ENCODE data around the gene ITGA2.

ITGA2 gene

GRCh38 chr5:53022930-53023511 lies 33.9 kb downstream of the ITGA2 start:
- no peak for DNase-seq

- no peak for DNase-seq
Measured at GRCh38 chr5:53023969-53024368, 34.8 kb downstream of the ITGA2 start.

- DNase-seq, result no peak
Measured at GRCh38 chr5:53024535-53024934, 35.4 kb downstream of the ITGA2 start.

GRCh38 chr5:53025487-53025886 lies 36.3 kb downstream of the ITGA2 start:
- no peak for DNase-seq

GRCh38 chr5:53027913-53028312 lies 38.8 kb downstream of the ITGA2 start:
- no peak for DNase-seq

- DNase-seq, result no peak
Measured at GRCh38 chr5:53029608-53030007, 40.5 kb downstream of the ITGA2 start.

- DNase-seq, result no peak
Measured at GRCh38 chr5:53030893-53031292, 41.7 kb downstream of the ITGA2 start.

- no peak for DNase-seq
Measured at GRCh38 chr5:53031695-53032096, 42.5 kb downstream of the ITGA2 start.

GRCh38 chr5:53032188-53032587 lies 43.0 kb downstream of the ITGA2 start:
- DNase-seq, result no peak

- no peak for DNase-seq
Measured at GRCh38 chr5:53034832-53035231, 45.7 kb downstream of the ITGA2 start.

GRCh38 chr5:53035868-53036381 lies 46.8 kb downstream of the ITGA2 start:
- DNase-seq, result no peak

GRCh38 chr5:53037141-53037859 lies 48.1 kb downstream of the ITGA2 start:
- DNase-seq, result no peak

- no peak for DNase-seq
Measured at GRCh38 chr5:53038196-53038847, 49.2 kb downstream of the ITGA2 start.

- no peak for DNase-seq
Measured at GRCh38 chr5:53039855-53040254, 50.7 kb downstream of the ITGA2 start.

GRCh38 chr5:53041071-53041692 lies 52.0 kb downstream of the ITGA2 start:
- no peak for DNase-seq

GRCh38 chr5:53041740-53042139 lies 52.6 kb downstream of the ITGA2 start:
- no peak for DNase-seq

GRCh38 chr5:53045263-53045662 lies 56.1 kb downstream of the ITGA2 start:
- no peak for DNase-seq

GRCh38 chr5:53048248-53048647 lies 59.1 kb downstream of the ITGA2 start:
- no peak for DNase-seq

- DNase-seq, result no peak
Measured at GRCh38 chr5:53052499-53052898, 63.3 kb downstream of the ITGA2 start.

GRCh38 chr5:53053364-53053763 lies 64.2 kb downstream of the ITGA2 start:
- no peak for DNase-seq

GRCh38 chr5:53055365-53055764 lies 66.2 kb downstream of the ITGA2 start:
- no peak for DNase-seq

GRCh38 chr5:53059281-53059680 lies 70.1 kb downstream of the ITGA2 start:
- DNase-seq, result no peak

- no peak for DNase-seq
Measured at GRCh38 chr5:53063176-53063575, 74.0 kb downstream of the ITGA2 start.

GRCh38 chr5:53063791-53064190 lies 74.6 kb downstream of the ITGA2 start:
- no peak for DNase-seq

All from NCI-H1092 treated with DMSO at 0.1 percent for 48 hours (cell line).